Stimulated activated CD8-positive, alpha-beta memory T cell treated with anti-CD3 and anti-CD28 coated beads, Interleukin-2, amount 100 ng/mL, for 1 hour (primary cell): ENCODE measurements around the gene SFTPD.
"Not testable (repeated sequence)": the region's sequence is repeated elsewhere in the genome, so short reads cannot be mapped to it uniquely, and the experiment has no call there.

ENCODE experiments used
- DNase-seq, 2 donors: peaks; one replicate each; pipeline ENCODE4 v3.0.0-alpha.2; 2020; ENCODE audit warnings: low read depth in 2 of 2

SFTPD gene

DNA sequence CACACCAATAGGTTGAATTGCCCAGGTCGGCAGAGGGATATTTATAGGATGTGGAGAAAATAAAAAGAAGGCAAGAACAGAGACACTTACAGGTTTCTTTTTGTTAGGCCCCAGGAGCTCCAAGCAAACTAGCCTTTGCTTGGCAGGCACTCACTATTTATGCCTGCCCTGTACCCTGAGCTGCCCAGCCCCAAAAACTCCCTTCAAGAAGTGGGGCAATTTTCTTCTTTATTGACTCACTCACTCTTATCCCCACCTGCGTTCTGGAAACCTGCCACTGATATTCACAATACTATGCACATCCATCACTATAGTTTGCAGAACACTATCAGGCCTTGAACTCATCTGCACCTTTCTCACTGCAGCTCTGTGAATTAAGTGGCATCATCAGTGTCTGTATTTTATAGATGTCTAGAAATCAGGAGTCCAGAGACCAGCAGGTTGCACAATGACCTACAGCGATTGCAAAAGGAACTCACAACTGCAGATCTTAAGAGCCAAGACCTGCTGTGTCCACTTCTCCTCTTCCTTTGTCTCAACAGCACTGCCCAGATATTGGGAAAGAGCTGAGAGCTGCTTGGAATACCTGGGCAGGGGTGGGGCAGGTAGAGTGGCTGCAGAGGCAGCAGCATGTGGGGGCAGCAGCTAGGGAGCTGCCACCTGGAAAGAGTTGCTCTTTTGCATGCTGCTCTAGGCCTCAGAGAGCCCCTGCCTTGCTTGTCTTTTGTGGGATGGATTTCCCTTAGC lies at the start of gene SFTPD:
TSS of gene SFTPD (minus strand) at position 130 of the 747 bp plus-strand sequence. CDS start 2,446 bp downstream, outside the sequence.
- no peak for DNase-seq

DNA sequence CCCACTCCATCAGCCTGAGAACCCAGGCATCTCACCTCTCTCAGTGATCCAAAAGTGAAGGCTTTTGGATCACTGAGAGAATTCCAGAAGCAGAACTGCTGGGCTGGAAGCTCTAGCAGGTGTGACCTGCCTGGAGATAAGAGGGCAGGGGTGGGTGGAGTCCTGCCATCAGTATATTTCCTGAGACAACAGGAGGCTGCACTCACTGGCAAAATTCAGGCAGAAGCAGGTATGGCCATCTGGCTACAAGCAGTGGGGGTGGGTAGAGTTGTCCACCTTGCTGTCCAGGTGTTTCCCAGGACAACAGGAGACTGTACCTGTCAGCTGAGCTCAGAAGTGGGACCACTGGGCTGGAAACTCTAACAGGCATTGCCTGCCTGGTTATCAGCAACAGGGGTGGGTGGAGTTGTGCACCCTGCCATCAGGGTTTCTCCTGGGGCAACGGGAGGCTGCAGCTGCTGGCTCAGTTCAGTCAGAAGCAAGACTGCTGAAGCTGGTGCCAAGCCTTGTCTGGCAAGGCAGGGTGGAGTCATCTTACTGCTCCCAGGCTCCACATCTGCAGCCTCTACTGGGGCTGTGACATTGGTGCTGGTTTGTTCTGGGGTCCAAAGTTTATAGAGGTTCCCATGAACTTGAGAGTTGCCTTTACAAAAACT lies 47.2 kb upstream of the SFTPD start:
- DNase-seq, result no peak

DNA sequence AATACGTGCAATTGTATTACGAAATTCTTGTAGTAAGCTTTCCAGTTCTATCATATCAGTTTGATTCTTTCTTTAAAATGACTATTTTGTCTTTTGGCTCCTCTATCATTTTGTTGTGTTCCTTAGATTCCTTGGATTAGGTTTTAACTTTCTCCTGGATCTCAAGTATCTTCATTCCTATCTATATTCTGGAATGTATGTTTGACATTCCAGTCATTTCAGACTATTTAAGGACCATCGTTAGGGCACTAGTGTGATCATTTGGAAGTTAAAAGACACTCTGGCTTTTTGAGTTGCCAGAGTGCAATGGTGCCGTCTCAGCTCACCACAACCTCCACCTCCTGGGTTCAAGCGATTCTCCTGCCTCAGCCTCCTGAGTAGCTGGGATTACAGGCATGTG lies 45.7 kb upstream of the SFTPD start:
- no peak for DNase-seq

DNA sequence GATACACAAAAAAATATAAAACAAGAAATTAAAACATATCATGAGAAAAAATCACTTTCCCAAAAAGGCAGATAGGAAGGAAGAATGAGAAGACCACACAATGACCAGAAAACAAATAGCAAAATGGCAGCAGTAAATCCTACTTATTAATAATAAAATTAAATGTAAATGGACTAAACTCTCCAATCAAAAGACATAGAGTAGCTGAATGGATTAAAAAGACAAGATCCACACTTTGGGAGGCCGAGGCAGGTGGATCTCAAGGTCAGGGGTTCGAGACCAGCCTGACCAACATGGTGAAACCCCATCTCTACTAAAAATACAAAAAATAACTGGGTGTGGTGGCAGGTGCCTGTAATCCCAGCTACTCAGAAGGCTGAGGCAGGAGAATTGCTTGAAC lies 39.3 kb upstream of the SFTPD start:
- not testable (repeated sequence) for DNase-seq

- DNase-seq, result not testable (repeated sequence)
Measured at GRCh38 chr10:79986661-79987060, 37.8 kb upstream of the SFTPD start.

DNA sequence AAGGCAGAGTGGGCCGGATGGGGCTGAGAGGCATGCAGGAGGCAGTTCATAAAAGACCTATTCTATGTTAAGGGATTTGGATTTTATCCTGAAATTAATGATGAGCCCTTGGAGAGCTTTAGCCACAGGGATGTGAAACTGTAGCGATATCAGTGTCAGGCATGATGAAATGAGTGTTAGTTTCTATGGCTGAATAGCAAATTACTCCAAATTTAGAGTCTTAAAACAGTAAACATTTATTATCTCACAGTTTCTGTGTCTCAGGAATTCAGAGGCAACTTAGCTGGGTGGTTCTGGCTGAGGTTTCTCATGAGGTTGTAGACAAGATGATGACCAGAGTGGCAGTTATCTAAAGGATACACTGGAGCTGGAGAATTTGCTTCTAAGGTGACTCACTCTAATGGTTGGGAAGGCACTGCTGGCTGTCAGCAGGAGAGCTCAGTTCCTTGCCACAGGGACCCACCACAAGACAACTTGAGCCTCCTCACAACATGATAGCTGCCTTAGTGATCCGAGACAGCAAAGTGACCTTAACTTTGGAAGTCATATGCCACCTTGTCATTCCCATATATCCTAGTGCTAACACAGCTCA lies 36.7 kb upstream of the SFTPD start:
- no peak for DNase-seq

DNA sequence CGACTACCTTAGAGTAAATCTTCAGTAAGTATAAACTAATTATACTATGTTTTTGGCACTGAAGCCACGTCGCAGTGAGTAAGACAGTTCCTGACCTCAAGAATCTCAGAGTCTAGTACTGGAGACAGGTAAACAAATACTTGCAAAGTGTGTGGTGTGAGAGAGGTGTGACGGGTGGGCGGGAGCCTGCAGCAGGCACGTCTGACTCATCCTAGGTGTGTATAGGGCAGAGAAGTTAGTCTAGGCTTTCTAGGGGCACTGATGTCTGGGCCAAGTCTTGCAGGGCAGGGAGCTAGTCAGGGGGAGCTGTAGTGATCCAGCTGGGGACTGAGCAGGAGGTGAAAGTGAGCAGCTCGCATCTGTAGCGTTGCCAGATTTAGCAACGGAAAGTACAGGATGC lies 35.9 kb upstream of the SFTPD start:
- no peak for DNase-seq

DNA sequence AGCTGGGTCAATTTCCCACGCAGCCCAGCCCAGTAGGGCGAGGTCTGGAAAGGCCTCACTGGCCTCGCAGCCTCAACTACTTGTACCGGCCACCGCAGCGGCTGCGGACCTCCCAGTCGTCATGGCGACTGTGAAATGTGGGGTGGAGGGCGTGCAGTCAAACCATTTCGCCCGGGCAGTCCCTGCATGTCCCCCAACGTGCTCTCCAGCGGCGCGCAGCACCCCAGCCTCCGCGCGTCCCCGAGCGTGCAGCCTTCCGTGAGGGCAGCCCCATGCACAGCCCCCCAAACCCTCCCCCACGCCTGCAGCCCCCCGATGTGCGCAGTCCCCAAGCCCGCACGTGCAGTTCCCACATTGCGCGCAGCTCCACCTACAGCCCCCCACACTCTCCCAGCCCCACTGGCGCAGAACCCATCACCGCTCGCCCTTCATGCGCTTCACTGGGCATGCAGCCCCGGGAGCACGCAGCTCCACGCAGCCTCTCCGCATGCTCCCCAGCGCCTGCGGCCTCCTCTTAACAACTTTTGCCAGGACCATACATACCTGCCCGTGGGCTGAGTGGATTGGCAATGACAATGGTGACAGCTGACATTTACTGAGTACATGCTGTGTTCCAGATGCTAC lies 34.5 kb upstream of the SFTPD start:
- no peak for DNase-seq

DNA sequence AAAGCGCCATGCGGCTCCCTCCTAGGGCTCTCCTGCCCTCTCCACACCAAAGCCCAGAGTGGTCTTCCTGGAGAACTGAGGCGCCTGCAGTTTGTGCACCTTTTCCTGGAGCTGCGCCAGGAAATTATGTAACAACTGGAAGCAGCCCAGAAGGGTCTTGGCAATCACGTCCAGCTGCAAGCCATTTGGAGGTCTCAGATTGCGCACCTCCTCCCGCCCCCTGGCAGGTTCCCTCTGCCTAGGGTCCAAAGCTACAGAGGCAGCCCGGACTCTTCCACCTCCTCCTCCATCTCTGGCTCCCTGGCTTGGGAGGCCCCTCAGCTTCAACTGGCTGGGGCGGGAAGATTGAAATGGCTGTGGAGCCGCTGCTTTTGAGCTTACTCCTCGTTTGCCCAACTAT lies 34.0 kb upstream of the SFTPD start:
- no peak for DNase-seq

GRCh38 chr10:79982362-79982800 lies 33.5 kb upstream of the SFTPD start:
- no peak for DNase-seq

DNA sequence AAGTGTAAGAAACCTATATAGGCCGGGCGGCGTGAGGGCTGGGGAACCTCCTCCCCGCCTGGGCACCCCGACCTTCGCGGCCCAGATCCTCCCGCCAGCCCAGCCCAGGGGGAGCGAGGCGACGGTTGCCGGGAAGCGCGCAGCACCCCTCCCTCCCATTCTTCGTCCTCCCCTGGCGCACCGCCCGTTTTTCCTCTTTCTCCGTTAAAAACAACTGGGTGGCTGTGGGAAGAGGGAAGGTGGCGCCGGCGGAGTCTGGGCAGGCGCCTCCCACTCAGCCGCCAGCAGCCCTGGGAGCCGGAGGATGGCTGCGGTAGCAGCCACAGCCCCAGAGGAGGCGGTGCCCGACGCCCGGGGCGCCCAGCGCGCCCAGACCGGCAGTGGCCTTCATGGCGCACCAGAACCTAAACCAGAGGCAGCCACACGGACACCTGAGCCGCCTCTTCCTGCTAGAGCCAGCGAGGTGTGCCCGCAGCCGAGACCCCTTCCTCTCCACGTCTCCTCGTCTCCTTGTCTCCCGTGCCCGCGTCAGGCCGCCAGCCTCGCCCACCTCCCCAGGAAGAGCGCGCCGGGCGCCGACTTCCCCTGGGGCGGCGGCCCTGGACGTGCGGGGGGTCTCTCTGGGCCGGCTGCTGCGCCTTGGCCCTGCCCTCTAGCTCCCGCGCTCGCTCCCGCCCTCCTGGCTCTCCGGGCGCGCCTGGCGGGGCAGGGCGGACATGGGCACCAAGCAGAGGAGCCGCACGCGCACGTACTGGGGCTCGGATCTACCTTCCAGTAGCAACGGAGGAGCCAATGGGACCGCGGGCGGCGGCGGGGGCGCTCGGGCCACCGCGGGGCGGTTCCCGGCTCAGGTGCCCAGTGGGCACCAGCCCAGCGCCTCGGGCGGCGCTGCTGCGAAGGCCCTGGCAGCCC lies 32.8 kb upstream of the SFTPD start:
- DNase-seq, result no peak

GRCh38 chr10:79980711-79981110 lies 31.8 kb upstream of the SFTPD start:
- no peak for DNase-seq

GRCh38 chr10:79979976-79980687 lies 31.2 kb upstream of the SFTPD start:
- DNase-seq, result no peak

- DNase-seq, result no peak
Measured at GRCh38 chr10:79979310-79979975, 30.5 kb upstream of the SFTPD start.

- no peak for DNase-seq
Measured at GRCh38 chr10:79976999-79977398, 28.1 kb upstream of the SFTPD start.

DNA sequence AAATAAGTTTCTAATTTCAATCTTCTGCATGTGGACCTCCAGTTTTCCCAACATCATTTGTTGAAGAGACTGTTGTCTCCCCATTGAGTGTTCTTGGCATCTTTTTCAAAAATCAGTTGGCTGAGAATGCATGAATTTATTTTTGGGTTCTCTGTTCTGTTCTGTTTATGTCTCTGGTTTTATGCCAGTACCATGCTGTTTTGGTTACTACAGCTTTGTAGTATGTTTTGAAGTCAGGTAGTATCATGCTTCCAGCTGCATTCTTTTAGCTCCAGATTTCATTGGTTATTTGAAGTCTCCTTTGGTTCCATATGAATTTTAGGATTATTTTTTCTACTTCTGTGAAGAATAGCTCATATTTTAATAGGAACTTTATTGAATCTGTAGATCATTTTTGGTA lies 21.2 kb upstream of the SFTPD start:
- DNase-seq, result no peak

DNA sequence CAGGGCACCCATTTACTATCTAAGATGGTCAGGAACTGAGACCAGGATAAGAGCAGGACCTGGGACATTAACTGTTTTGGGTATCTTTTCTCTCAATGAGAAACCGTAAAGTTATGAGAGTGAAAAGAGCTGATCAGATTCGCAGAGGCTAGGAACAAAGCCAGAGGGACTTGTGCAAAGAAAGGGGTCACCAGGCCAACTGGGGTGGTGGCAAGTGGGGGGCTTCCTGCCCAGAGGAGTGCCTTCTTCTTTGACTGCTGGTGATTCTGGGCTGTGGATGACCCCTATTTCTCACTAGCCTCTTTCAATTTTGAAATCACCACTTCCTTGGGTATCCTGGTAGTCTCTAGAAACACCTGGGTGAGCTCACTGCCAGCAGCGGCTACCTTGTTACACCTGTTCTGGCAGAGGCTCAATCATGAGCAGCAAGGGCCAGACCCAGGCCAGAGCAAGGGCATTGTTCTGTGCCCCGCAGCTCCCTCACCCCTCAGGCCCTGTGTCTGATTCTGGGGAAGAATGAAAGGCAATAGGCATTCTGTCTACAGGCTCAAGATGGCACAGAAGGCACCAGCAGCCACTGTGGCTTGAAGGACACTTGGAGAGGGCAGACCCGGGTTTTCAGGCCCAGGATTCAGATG lies 999 bp downstream of the SFTPD start:
- no peak for DNase-seq

GRCh38 chr10:79947083-79947415 lies 1.9 kb downstream of the SFTPD start:
- no peak for DNase-seq

- DNase-seq, result no peak
Measured at GRCh38 chr10:79946271-79947082, 2.4 kb downstream of the SFTPD start.
